Activated naive CD4-positive, alpha-beta T cell treated with anti-CD3 and anti-CD28 coated beads for 36 hours (primary cell): ENCODE data around the gene PLPPR5. TPM values are rescaled to one million over a fixed set of nuclear protein-coding genes. Genes with fewer than 3 reads are reported as not detected.
"Not testable (repeated sequence)": the region's sequence is repeated elsewhere in the genome, so short reads cannot be mapped to it uniquely, and the experiment has no call there.

Experiments
- CTCF ChIA-PET: fragments of 350-600 bp; sonication (Branson Sonifier 250); formaldehyde crosslinking; loops from one replicate; lab custom pipeline; 2021; ENCODE audit warnings: antibody characterized with exemption; lab: Charles Lee
- DNase-seq: peaks from one replicate; pipeline ENCODE4 v3.0.0-alpha.2; 2020
- H3K27ac Mint-ChIP-seq: one replicate; pipeline ENCODE4 v1.8.0; 2021; ENCODE audit warnings: mild to moderate bottlenecking, mixed read lengths
- H3K27me3 Mint-ChIP-seq: one replicate; pipeline ENCODE4 v1.8.0; 2021; ENCODE audit warnings: low read depth, mixed read lengths
- H3K36me3 Mint-ChIP-seq: one replicate; pipeline ENCODE4 v1.8.0; 2021; ENCODE audit warnings: low read depth, mixed read lengths
- H3K4me1 Mint-ChIP-seq: one replicate; pipeline ENCODE4 v1.8.0; 2021; ENCODE audit warnings: low read depth, mixed read lengths
- H3K4me3 Mint-ChIP-seq: one replicate; pipeline ENCODE4 v1.8.0; 2021; ENCODE audit warnings: mild to moderate bottlenecking, moderate library complexity, mixed read lengths
- H3K9me3 Mint-ChIP-seq: one replicate; pipeline ENCODE4 v1.8.0; 2021; ENCODE audit warnings: mixed read lengths
- intact Hi-C: fragments of 100-400 bp; cut with micrococcal nuclease; formaldehyde crosslinking; loops from one replicate; pipeline ENCODE4 v1.15.1; 2023
- total RNA-seq, 2 experiments: library from RNA; stranded (reverse); gene quantifications; one replicate each; pipeline ENCODE4 v1.2.3, GENCODE V29; 2021

The PLPPR5 gene
- total RNA-seq, 2 experiments from 2014 or later = not detected

DNA sequence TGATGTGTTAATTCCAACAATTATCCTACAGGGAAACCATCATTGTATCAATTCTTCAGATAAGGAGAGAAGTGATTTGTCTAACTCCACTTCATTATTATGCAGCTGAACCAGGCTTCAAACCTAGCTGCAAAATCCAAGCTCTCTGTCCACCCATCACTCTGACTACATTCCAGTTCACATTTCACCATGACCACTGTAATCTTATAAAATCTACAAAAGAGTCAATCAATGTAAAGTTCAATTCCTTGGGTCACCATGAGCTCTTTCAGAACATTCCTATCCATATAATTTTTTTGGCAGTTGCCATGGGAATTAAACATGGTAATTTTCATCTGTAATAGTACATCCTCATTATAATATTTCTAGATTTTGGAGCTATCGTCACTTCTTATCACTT lies 100.9 kb downstream of the PLPPR5 start:
- Mint-ChIP-seq H3K4me3 (no peak overlapping the region), H3K4me1 (peaks cover 4% of the 10 kb centered on the region), H3K9me3 (no peaks in the 10 kb centered on the region), H3K27ac (no peak overlapping the region), H3K27me3 (no peaks in the 10 kb centered on the region), H3K36me3 (no peaks in the 10 kb centered on the region)
- DNase-seq = no peak
- CTCF ChIA-PET = interaction anchor here (0.6 kb wide), 1 partner anchor 180 kb away, joined by 3 read pairs; no protein-coding TSS in a partner anchor
- intact Hi-C loops = no loop called here

GRCh38 chr1:98903261-98903660 lies 101.4 kb downstream of the PLPPR5 start:
- no peak overlapping the region for H3K27ac Mint-ChIP-seq
- no peaks in the 10 kb centered on the region for H3K36me3 Mint-ChIP-seq
- CTCF ChIA-PET = interaction anchor here (0.9 kb wide), 1 partner anchor 110 kb away, joined by 3 read pairs; no protein-coding TSS in a partner anchor
- no peaks in the 10 kb centered on the region for H3K9me3 Mint-ChIP-seq
- H3K4me3 Mint-ChIP-seq = no peak overlapping the region
- no peaks in the 10 kb centered on the region for H3K27me3 Mint-ChIP-seq
- peaks cover 4% of the 10 kb centered on the region for H3K4me1 Mint-ChIP-seq
- DNase-seq = no peak
- intact Hi-C loops = no loop called here

- H3K36me3 Mint-ChIP-seq = peaks cover 2% of the 10 kb centered on the region
- CTCF ChIA-PET = interaction anchor here (0.6 to 0.9 kb wide), 3 partner anchors 19 to 229 kb away, joined by 3 to 5 read pairs (median 4); no protein-coding TSS in a partner anchor
- no peak overlapping the region for H3K4me3 Mint-ChIP-seq
- H3K27ac Mint-ChIP-seq = no peak overlapping the region
- H3K4me1 Mint-ChIP-seq = peaks cover 4% of the 10 kb centered on the region
- DNase-seq = no peak
- intact Hi-C loops = no loop called here
- H3K9me3 Mint-ChIP-seq = peaks cover 13% of the 10 kb centered on the region
- H3K27me3 Mint-ChIP-seq = no peaks in the 10 kb centered on the region
These were observed 105.7 kb downstream of the PLPPR5 start for GRCh38 chr1:98898940-98899339.

GRCh38 chr1:98897479-98897878 lies 107.2 kb downstream of the PLPPR5 start:
- no peak overlapping the region for H3K4me3 Mint-ChIP-seq
- H3K36me3 Mint-ChIP-seq = peaks cover 2% of the 10 kb centered on the region
- peaks cover 13% of the 10 kb centered on the region for H3K9me3 Mint-ChIP-seq
- no peaks in the 10 kb centered on the region for H3K27me3 Mint-ChIP-seq
- no peak overlapping the region for H3K27ac Mint-ChIP-seq
- no peak for DNase-seq
- H3K4me1 Mint-ChIP-seq = no peaks in the 10 kb centered on the region
- CTCF ChIA-PET = no interaction called here
- intact Hi-C loops = no loop called here

DNA sequence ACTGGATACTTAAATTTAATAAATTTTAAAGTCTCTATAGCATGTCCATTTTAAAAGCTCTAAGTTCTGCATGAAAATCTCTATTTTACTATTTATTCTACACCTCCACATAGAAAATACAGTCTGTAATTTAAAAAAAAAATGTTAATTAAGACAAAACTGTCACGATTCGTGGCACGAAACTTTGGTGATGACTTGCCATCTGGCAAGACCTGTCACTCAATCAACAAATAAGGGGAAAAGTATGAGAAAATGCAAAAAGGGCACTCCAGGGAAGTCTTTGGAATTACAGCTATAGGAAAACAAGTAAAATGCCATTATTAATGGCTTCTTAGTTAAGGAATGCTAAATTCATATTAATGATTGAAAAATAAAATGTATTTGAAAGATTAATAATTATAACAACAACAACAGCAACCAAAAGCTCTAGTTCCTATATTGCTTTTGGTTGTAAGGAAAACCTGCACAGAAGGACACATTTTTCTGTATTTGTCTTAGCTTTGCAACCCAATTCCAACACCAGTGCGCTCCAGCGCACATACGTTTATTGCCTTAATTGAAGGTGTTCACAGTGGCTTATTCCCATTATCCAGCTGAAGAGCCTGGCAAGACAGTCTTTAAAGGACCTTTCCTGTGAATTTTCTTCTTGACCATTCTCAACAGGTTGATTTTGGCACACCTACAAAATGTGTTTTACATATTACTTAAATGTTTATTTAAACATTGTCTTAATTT lies 107.8 kb downstream of the PLPPR5 start:
- no peak for DNase-seq
- Mint-ChIP-seq H3K4me3 (no peak overlapping the region), H3K27ac (no peak overlapping the region), H3K27me3 (no peaks in the 10 kb centered on the region), H3K36me3 (peaks cover 2% of the 10 kb centered on the region), H3K4me1 (no peaks in the 10 kb centered on the region), H3K9me3 (peaks cover 13% of the 10 kb centered on the region)
- CTCF ChIA-PET = interaction anchor here (0.7 kb wide), 1 partner anchor 284 kb away, joined by 3 read pairs; no protein-coding TSS in a partner anchor
- intact Hi-C loops = no loop called here

GRCh38 chr1:98893371-98893770 lies 111.3 kb downstream of the PLPPR5 start:
- H3K27ac Mint-ChIP-seq = no peak overlapping the region
- H3K4me1 Mint-ChIP-seq = peaks cover 16% of the 10 kb centered on the region
- peaks cover 2% of the 10 kb centered on the region for H3K36me3 Mint-ChIP-seq
- peaks cover 13% of the 10 kb centered on the region for H3K9me3 Mint-ChIP-seq
- intact Hi-C loops = no loop called here
- no peak overlapping the region for H3K4me3 Mint-ChIP-seq
- H3K27me3 Mint-ChIP-seq = no peaks in the 10 kb centered on the region
- DNase-seq = no peak
- CTCF ChIA-PET = interaction anchor here (0.9 kb wide), 1 partner anchor 9 kb away, joined by 3 read pairs; no protein-coding TSS in a partner anchor

- Mint-ChIP-seq H3K9me3 (no peaks in the 10 kb centered on the region), H3K4me1 (peaks cover 20% of the 10 kb centered on the region), H3K27me3 (no peaks in the 10 kb centered on the region), H3K36me3 (no peaks in the 10 kb centered on the region), H3K27ac (no peak overlapping the region), H3K4me3 (no peak overlapping the region)
- CTCF ChIA-PET = no interaction called here
- intact Hi-C loops = loop anchor here (5.0 kb wide), 1 partner anchor 37 kb away; no protein-coding TSS in a partner anchor
- DNase-seq = no peak
These were observed 115.8 kb downstream of the PLPPR5 start for GRCh38 chr1:98888869-98889268.

DNA sequence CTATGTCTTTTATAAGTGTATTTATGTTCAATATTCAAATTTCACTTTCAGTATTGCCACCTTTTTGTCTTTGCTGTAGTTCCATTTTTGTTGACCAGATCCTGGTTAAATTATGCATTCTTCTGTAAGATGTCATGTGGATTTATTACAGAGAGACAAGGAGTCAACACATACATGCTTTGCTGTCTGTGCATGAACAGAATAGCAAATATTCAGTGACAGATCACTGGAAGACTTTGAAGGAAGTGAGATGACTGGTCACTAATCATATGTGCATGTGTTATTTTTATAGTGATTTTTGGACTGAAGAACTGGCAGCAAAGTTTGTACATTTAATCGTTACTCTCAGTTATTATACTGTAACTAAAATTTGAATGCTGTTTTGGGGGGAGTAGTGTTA lies 117.2 kb downstream of the PLPPR5 start:
- no peak for DNase-seq
- H3K9me3 Mint-ChIP-seq = no peaks in the 10 kb centered on the region
- H3K4me1 Mint-ChIP-seq = peaks cover 20% of the 10 kb centered on the region
- no peaks in the 10 kb centered on the region for H3K27me3 Mint-ChIP-seq
- intact Hi-C loops = loop anchor here (5.0 kb wide), 1 partner anchor 35 kb away; no protein-coding TSS in a partner anchor
- CTCF ChIA-PET = no interaction called here
- no peak overlapping the region for H3K27ac Mint-ChIP-seq
- no peaks in the 10 kb centered on the region for H3K36me3 Mint-ChIP-seq
- H3K4me3 Mint-ChIP-seq = no peak overlapping the region

- Mint-ChIP-seq H3K9me3 (peaks cover 11% of the 10 kb centered on the region), H3K4me1 (peaks cover 7% of the 10 kb centered on the region), H3K27ac (no peak overlapping the region), H3K4me3 (no peak overlapping the region), H3K27me3 (no peaks in the 10 kb centered on the region), H3K36me3 (peaks cover 4% of the 10 kb centered on the region)
- intact Hi-C loops = loop anchor here (5.0 kb wide), 1 partner anchor 33 kb away; no protein-coding TSS in a partner anchor
- no peak for DNase-seq
- CTCF ChIA-PET = no interaction called here
These were observed 119.8 kb downstream of the PLPPR5 start for GRCh38 chr1:98884864-98885263.

GRCh38 chr1:98881901-98882300 lies 122.8 kb downstream of the PLPPR5 start:
- Mint-ChIP-seq H3K36me3 (peaks cover 15% of the 10 kb centered on the region), H3K27ac (no peak overlapping the region), H3K9me3 (peaks cover 35% of the 10 kb centered on the region), H3K4me1 (no peaks in the 10 kb centered on the region), H3K4me3 (no peak overlapping the region), H3K27me3 (no peaks in the 10 kb centered on the region)
- intact Hi-C loops = no loop called here
- CTCF ChIA-PET = no interaction called here
- no peak for DNase-seq

DNA sequence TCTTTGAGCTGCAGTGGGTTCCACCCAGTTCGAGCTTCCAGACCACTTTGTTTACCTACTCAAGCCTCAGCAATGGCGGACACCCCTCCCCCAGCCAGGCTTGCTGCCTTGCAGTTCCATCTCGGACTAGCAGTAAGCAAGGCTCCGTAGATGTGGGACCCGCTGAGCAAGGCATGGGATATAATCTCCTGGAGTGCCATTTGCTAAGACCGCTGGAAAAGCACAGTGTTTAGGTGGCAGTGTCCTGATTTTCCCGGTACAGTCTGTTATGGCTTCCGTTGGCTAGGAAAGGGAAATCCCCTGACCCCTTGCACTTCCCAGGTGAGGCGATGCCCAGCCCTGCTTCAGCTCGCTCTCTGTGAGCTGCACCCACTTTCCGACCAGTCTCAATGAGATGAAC lies 123.4 kb downstream of the PLPPR5 start:
- Mint-ChIP-seq H3K36me3 (peaks cover 15% of the 10 kb centered on the region), H3K9me3 (peaks cover 39% of the 10 kb centered on the region)
- H3K4me1 Mint-ChIP-seq, H3K27me3 Mint-ChIP-seq, H3K27ac Mint-ChIP-seq, CTCF ChIA-PET, DNase-seq, intact Hi-C loops, H3K4me3 Mint-ChIP-seq: not testable (repeated sequence)

GRCh38 chr1:98874828-98875227 lies 129.8 kb downstream of the PLPPR5 start:
- peaks cover 18% of the 10 kb centered on the region for H3K4me1 Mint-ChIP-seq
- no peak overlapping the region for H3K4me3 Mint-ChIP-seq
- peaks cover 51% of the 10 kb centered on the region for H3K9me3 Mint-ChIP-seq
- no peaks in the 10 kb centered on the region for H3K27me3 Mint-ChIP-seq
- CTCF ChIA-PET = no interaction called here
- peaks cover 28% of the 10 kb centered on the region for H3K36me3 Mint-ChIP-seq
- intact Hi-C loops = loop anchor here (5.0 kb wide), 1 partner anchor 1372 kb away; the partner anchor contains the start of gene DBT
- no peak for DNase-seq
- H3K27ac Mint-ChIP-seq = no peak overlapping the region
